Activated CD8-positive, alpha-beta memory T cell treated with anti-CD3 and anti-CD28 coated beads, Interleukin-2, amount 50 U/mL, for 1 hour (primary cell): ENCODE measurements around the gene FCER2.

Experiments used
- DNase-seq: peaks from one replicate; pipeline ENCODE4 v3.0.0-alpha.2; 2020; ENCODE audit errors: extremely low read depth

FCER2 gene

GRCh38 chr19:7677669-7678311 is 24.1 kb downstream of the FCER2 start:
- no peak for DNase-seq

- DNase-seq: no peak
Measured at GRCh38 chr19:7676854-7677253, 25.1 kb downstream of the FCER2 start, which contains the start of gene MCEMP1. Gene MCEMP1, plus strand, starts transcription at chr19:7677090. Its CDS starts 31 bp downstream, at chr19:7677121.

GRCh38 chr19:7676376-7676775 is 25.6 kb downstream of the FCER2 start:
- no peak for DNase-seq

- no peak for DNase-seq
Measured at GRCh38 chr19:7674010-7675005, 27.6 kb downstream of the FCER2 start.

GRCh38 chr19:7672522-7672921 is 29.4 kb downstream of the FCER2 start:
- DNase-seq: no peak

- DNase-seq: no peak
Measured at GRCh38 chr19:7670790-7671189, 31.1 kb downstream of the FCER2 start.

- no peak for DNase-seq
Measured at GRCh38 chr19:7670150-7670783, 31.7 kb downstream of the FCER2 start.

GRCh38 chr19:7669641-7670040 is 32.3 kb downstream of the FCER2 start:
- no peak for DNase-seq

GRCh38 chr19:7668842-7669241 is 33.1 kb downstream of the FCER2 start, which contains the start of gene RETN:
Gene RETN, plus strand, starts transcription at chr19:7669049. Its CDS starts 278 bp downstream, at chr19:7669327.
- no peak for DNase-seq

GRCh38 chr19:7665076-7665475 is 36.9 kb downstream of the FCER2 start:
- no peak for DNase-seq

- DNase-seq: no peak
Measured at GRCh38 chr19:7663706-7664105, 38.2 kb downstream of the FCER2 start.

GRCh38 chr19:7662657-7663056 is 39.3 kb downstream of the FCER2 start:
- DNase-seq: no peak

GRCh38 chr19:7661744-7662538 is 40.0 kb downstream of the FCER2 start:
- no peak for DNase-seq

- no peak for DNase-seq
Measured at GRCh38 chr19:7658219-7658686, 43.7 kb downstream of the FCER2 start.

- DNase-seq: no peak
Measured at GRCh38 chr19:7657131-7657751, 44.7 kb downstream of the FCER2 start.

GRCh38 chr19:7655581-7655980 is 46.4 kb downstream of the FCER2 start:
- no peak for DNase-seq

- DNase-seq: no peak
Measured at GRCh38 chr19:7654401-7654800, 47.5 kb downstream of the FCER2 start.

GRCh38 chr19:7652061-7652641 is 49.8 kb downstream of the FCER2 start:
- peak; percentile 50 for DNase-seq

- DNase-seq: no peak
Measured at GRCh38 chr19:7650148-7650547, 51.8 kb downstream of the FCER2 start.

GRCh38 chr19:7648265-7649014 is 53.5 kb downstream of the FCER2 start:
- DNase-seq: no peak
